HEK293 (cell line): ENCODE data around the gene SAPCD1.

ENCODE experiments used
- CTCF ChIP-seq: fragments of 450-650 bp; formaldehyde crosslinking; IDR thresholded peaks from 2 replicates; pipeline ENCODE4 v1.5.1; 2016; ENCODE audit warnings: missing biosample characterization, missing genetic modification characterization
- ZBTB7A ChIP-seq: fragments of 450-650 bp; formaldehyde crosslinking; IDR thresholded peaks from 2 replicates; pipeline ENCODE4 v1.5.1; 2016; ENCODE audit warnings: low read depth, missing biosample characterization, missing genetic modification characterization

DNA sequence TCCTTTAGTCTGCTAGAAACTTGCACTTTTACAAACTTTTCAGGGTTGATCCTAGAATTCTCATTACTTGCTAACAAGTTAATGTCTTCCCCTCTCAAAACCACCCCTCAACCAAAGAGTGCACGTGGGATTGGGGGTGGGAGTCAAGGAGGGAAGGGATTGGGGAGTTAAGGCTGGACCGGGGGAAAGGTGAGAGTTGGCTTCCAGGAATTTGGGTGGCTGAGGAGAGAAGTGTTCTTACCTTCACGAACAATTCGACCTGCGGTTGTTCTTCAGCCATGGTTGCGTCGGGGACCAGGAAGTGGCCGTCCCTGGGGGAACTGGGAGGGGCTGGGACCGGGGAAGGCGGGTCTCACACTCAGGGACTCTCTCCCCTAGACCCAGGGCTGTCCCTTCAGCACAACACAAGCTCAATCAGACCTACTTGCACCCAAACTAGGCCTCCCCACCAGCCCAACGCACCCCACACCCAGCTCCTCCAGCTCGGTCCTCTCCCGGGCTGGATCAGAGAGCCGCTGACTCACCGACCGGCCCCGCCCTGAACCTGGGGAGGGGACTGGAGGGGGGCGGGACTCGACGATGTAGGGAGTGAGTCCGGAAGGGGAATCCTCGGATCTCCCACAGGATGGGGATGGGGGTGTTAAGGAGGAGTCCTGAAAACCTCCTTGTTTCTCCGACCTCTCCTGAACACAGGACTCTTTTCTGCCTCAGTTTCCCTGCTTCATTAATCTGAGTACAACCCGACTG lies 26.3 kb upstream of the SAPCD1 start, which contains the start of gene CLIC1:
- TF ChIP-seq CTCF (tag by site-specific recombination) (no peak), ZBTB7A (tag by site-specific recombination) (0 out of 2 replicates have a peak, but pooled peaks have one; percentile 7)
